Fibroblast of skin of right quadriceps (primary cell): Measurements from ENCODE around the gene SMCO3.

Experiments
- DNase-seq: peaks from one replicate; pipeline ENCODE4 v3.0.0-alpha.2; 2013

The SMCO3 gene

GRCh38 chr12:14814014-14814413 is at the start of gene SMCO3:
TSS of gene SMCO3 (minus strand) at chr12:14814182. CDS start at chr12:14806680, 7,502 bp downstream.
- no peak for DNase-seq

GRCh38 chr12:14860490-14860889 is 46.5 kb upstream of the SMCO3 start:
- no peak for DNase-seq

GRCh38 chr12:14858513-14858912 is 44.5 kb upstream of the SMCO3 start:
- DNase-seq, result no peak

- no peak for DNase-seq
These were observed 40.7 kb upstream of the SMCO3 start for GRCh38 chr12:14854586-14855183.

GRCh38 chr12:14853961-14854360 is 40.0 kb upstream of the SMCO3 start:
- DNase-seq, result no peak

GRCh38 chr12:14852880-14853279 is 38.9 kb upstream of the SMCO3 start:
- DNase-seq, result no peak

GRCh38 chr12:14850929-14851663 is 37.1 kb upstream of the SMCO3 start:
- no peak for DNase-seq

GRCh38 chr12:14849661-14850060 is 35.7 kb upstream of the SMCO3 start:
- peak; percentile 3 for DNase-seq

- DNase-seq, result no peak
These were observed 33.0 kb upstream of the SMCO3 start for GRCh38 chr12:14846876-14847580.

GRCh38 chr12:14846042-14846587 is 32.1 kb upstream of the SMCO3 start:
- DNase-seq, result no peak

- DNase-seq, result peak; percentile 63
These were observed 31.4 kb upstream of the SMCO3 start for GRCh38 chr12:14845350-14845750.

- no peak for DNase-seq
These were observed 30.4 kb upstream of the SMCO3 start for GRCh38 chr12:14844401-14844800.

GRCh38 chr12:14843425-14843887 is 29.5 kb upstream of the SMCO3 start, which contains the start of gene ART4:
TSS of gene ART4 (minus strand) at chr12:14843526. CDS start at chr12:14843113, 413 bp downstream.
- DNase-seq, result no peak

- no peak for DNase-seq
These were observed 28.3 kb upstream of the SMCO3 start for GRCh38 chr12:14842315-14842714.

GRCh38 chr12:14841761-14842160 is 27.8 kb upstream of the SMCO3 start:
- peak; percentile 71 for DNase-seq

GRCh38 chr12:14840616-14841015 is 26.6 kb upstream of the SMCO3 start:
- no peak for DNase-seq

- DNase-seq, result no peak
These were observed 25.3 kb upstream of the SMCO3 start for GRCh38 chr12:14839262-14839661.

GRCh38 chr12:14836336-14837210 is 22.6 kb upstream of the SMCO3 start:
- peak; percentile 83 for DNase-seq

- peak; percentile 31 for DNase-seq
These were observed 20.5 kb upstream of the SMCO3 start for GRCh38 chr12:14834509-14834908.

- peak; percentile 17 for DNase-seq
These were observed 20.0 kb upstream of the SMCO3 start for GRCh38 chr12:14833952-14834351.

GRCh38 chr12:14833336-14833735 is 19.4 kb upstream of the SMCO3 start:
- no peak for DNase-seq

- no peak for DNase-seq
These were observed 14.9 kb upstream of the SMCO3 start for GRCh38 chr12:14828892-14829291.
